ENCODE data around the gene BIN1. TPM values are rescaled to one million over a fixed set of nuclear protein-coding genes. Genes with fewer than 3 reads are reported as not detected.

The BIN1 gene
- polyA plus RNA-seq, 1 donor (not counting 4 experiments of a cell fraction or from before 2014, with no cell fraction given), result 5.4 TPM

DNA sequence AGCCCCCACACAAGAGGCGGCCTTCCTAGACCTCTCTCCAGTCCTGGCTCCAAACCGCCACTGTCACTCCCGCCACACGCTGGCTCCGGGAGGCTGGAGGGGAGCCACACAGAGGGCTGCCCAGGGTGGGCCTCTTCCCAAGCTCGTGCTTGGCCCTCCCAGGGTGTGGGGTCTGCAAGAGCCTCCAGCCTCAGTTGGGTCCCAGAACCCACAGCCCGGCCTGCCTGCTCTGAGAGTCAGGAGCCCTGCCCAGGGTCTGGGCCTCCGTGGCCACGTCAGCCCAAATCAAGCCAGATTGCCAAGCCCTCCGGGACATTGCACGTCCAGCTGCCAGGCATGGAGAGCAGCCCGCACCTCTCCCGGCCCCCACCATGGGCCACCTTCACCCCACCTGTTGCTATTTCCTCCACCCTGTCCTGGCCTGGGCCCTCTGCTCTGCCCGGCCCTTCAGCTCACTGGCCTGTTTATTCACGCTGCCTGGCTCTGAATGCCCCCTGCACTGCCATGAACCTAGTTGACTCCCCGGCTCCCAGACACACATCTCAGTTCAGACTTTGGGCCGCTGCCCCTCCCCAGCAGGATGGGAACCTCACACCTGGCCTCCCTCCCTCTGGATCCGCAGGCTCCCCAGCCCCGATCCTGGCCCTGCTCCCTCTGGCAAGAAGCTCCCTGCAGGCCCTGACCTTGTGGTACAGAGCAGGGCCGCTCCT lies 61.0 kb downstream of the BIN1 start:
- TF ChIP-seq EZH2 (IDR thresholded peaks at IDR 0.05; ENCODE audit: low read length), result no peak
- TF ChIP-seq, protein P1, sequence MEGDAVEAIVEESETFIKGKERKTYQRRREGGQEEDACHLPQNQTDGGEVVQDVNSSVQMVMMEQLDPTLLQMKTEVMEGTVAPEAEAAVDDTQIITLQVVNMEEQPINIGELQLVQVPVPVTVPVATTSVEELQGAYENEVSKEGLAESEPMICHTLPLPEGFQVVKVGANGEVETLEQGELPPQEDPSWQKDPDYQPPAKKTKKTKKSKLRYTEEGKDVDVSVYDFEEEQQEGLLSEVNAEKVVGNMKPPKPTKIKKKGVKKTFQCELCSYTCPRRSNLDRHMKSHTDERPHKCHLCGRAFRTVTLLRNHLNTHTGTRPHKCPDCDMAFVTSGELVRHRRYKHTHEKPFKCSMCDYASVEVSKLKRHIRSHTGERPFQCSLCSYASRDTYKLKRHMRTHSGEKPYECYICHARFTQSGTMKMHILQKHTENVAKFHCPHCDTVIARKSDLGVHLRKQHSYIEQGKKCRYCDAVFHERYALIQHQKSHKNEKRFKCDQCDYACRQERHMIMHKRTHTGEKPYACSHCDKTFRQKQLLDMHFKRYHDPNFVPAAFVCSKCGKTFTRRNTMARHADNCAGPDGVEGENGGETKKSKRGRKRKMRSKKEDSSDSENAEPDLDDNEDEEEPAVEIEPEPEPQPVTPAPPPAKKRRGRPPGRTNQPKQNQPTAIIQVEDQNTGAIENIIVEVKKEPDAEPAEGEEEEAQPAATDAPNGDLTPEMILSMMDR (optimal IDR thresholded peaks at IDR 0.05 in 1 of 3, IDR thresholded peaks at IDR 0.05 in 1 of 3, conservative IDR thresholded peaks at IDR 0.05 in 1 of 3; ENCODE audit: extremely low read depth in 1 of 3, insufficient read depth in 2 of 3, low read length in 3 of 3), result no peak
- Histone ChIP-seq H3K4me1 (ENCODE audit: control insufficient read depth, extremely low read depth, insufficient read depth, low read length) (no peaks in the 10 kb centered on the region), H3K27ac (ENCODE audit: control insufficient read depth, insufficient read depth, low read length) (no peak overlapping the region), H3K9me1 (ENCODE audit: control insufficient read depth, extremely low read depth, insufficient read depth, low read length) (no peaks in the 10 kb centered on the region), H3K36me3 (ENCODE audit: control insufficient read depth in 2 of 2, extremely low read depth in 1 of 2, insufficient read depth in 2 of 2, low read length in 2 of 2) (no peaks in the 10 kb centered on the region), H2AFZ (ENCODE audit: control insufficient read depth, low read length) (no peak overlapping the region), H3K9ac (ENCODE audit: control insufficient read depth, extremely low read depth, insufficient read depth, low read length) (no peak overlapping the region), H3K79me2 (ENCODE audit: control insufficient read depth, insufficient read depth, low read length) (no peaks in the 10 kb centered on the region), H3K4me2 (ENCODE audit: control insufficient read depth, extremely low read depth, insufficient read depth, low read depth, low read length) (no peak overlapping the region), H3K4me3 (ENCODE audit: control insufficient read depth in 2 of 3, extremely low read depth in 1 of 3, insufficient read depth in 2 of 3, low read depth in 1 of 3, low read length in 3 of 3) (no peak overlapping the region), H4K20me1 (ENCODE audit: control insufficient read depth, extremely low read depth, insufficient read depth, low read length) (peaks cover 4% of the 10 kb centered on the region), H3K9me3 (ENCODE audit: control insufficient read depth, low read depth, low read length) (peaks cover 5% of the 10 kb centered on the region), H3K27me3 (ENCODE audit: control insufficient read depth, extremely low read depth, insufficient read depth, low read length) (no peaks in the 10 kb centered on the region)
- dilution Hi-C loops (cut with MboI; ENCODE audit: extremely low pct_ligation_motif_present, low sequenced_read_pairs), result no loop called here
- FAIRE-seq, result no peak
- no peak for DNase-seq (ENCODE audit: low read depth, low spot score)

DNA sequence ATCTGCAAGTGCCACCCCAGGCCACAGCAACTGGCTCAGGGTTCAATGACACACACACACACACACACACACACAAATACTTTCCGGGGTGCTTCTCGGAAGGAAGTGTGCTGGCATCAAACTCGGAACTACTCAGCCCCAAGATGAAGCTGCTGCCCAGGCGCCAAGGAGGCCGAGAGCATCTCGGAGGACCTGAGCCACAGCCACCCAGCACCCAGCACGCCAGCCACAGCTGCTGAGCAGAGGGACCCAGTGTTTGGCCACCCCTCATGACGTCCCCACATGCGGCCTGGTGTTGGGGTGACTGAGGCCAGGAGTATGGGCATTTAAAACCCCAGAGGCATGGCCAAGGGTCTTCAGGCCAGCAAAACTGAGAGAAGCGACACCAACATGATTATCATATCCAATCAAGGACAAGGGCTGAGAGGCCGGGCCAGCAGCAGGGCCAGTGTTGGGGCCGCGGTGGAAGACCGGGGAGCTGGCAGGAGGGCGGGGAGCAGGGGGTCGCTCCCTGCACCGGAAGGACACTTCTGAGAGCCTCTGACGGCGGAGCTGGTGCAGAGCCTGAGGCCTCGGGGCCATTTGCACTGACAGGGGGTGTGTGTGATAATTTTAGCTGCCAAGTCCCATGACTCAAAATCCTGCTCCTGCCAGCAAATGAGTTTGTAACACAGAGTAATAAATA lies 61.8 kb downstream of the BIN1 start:
- no peak overlapping the region for H2AFZ ChIP-seq (ENCODE audit: control insufficient read depth, low read length)
- H3K9ac ChIP-seq (ENCODE audit: control insufficient read depth, extremely low read depth, insufficient read depth, low read length), result no peak overlapping the region
- FAIRE-seq (no peak), DNase-seq (ENCODE audit: low read depth, low spot score) (no peak)
- no peak overlapping the region for H3K4me3 ChIP-seq (ENCODE audit: control insufficient read depth in 2 of 3, extremely low read depth in 1 of 3, insufficient read depth in 2 of 3, low read depth in 1 of 3, low read length in 3 of 3)
- H3K4me2 ChIP-seq (ENCODE audit: control insufficient read depth, extremely low read depth, insufficient read depth, low read depth, low read length), result no peak overlapping the region
- H3K4me1 ChIP-seq (ENCODE audit: control insufficient read depth, extremely low read depth, insufficient read depth, low read length), result no peaks in the 10 kb centered on the region
- no peaks in the 10 kb centered on the region for H3K79me2 ChIP-seq (ENCODE audit: control insufficient read depth, insufficient read depth, low read length)
- TF ChIP-seq EZH2 (IDR thresholded peaks at IDR 0.05; ENCODE audit: low read length), result no peak
- TF ChIP-seq, protein P1 (optimal IDR thresholded peaks at IDR 0.05 in 1 of 3, IDR thresholded peaks at IDR 0.05 in 1 of 3, conservative IDR thresholded peaks at IDR 0.05 in 1 of 3; ENCODE audit: extremely low read depth in 1 of 3, insufficient read depth in 2 of 3, low read length in 3 of 3), result no peak
- H3K27ac ChIP-seq (ENCODE audit: control insufficient read depth, insufficient read depth, low read length), result no peak overlapping the region
- H3K27me3 ChIP-seq (ENCODE audit: control insufficient read depth, extremely low read depth, insufficient read depth, low read length), result no peaks in the 10 kb centered on the region
- dilution Hi-C loops (cut with MboI; ENCODE audit: extremely low pct_ligation_motif_present, low sequenced_read_pairs), result no loop called here
- peaks cover 5% of the 10 kb centered on the region for H3K9me3 ChIP-seq (ENCODE audit: control insufficient read depth, low read depth, low read length)
- no peaks in the 10 kb centered on the region for H3K36me3 ChIP-seq (ENCODE audit: control insufficient read depth in 2 of 2, extremely low read depth in 1 of 2, insufficient read depth in 2 of 2, low read length in 2 of 2)
- no peaks in the 10 kb centered on the region for H4K20me1 ChIP-seq (ENCODE audit: control insufficient read depth, extremely low read depth, insufficient read depth, low read length)
- no peaks in the 10 kb centered on the region for H3K9me1 ChIP-seq (ENCODE audit: control insufficient read depth, extremely low read depth, insufficient read depth, low read length)
